SU-DHL-6 (cell line): ENCODE data around the gene KNDC1.
"Not testable (repeated sequence)": the region's sequence is repeated elsewhere in the genome, so short reads cannot be mapped to it uniquely, and the experiment has no call there.

Source experiments
- EZH2phosphoT487 ChIP-seq: fragments of 200-600 bp; sonication (generic), shearing (Covaris generic); conservative IDR thresholded peaks from 2 replicates; pipeline ENCODE4 v1.6.1; 2018; ENCODE audit warnings: mild to moderate bottlenecking, antibody characterized with exemption, low read length, moderate library complexity, mixed read lengths
- TF ChIP-seq, protein P1 (sequence below): fragments of 200-600 bp; sonication (generic); IDR thresholded peaks from one replicate; pipeline ENCODE4 v1.5.1; 2017; ENCODE audit warnings: antibody characterized with exemption, mild to moderate bottlenecking, low read length, moderate library complexity; ENCODE audit not compliant: insufficient read depth, poor library complexity, severe bottlenecking

DNA sequence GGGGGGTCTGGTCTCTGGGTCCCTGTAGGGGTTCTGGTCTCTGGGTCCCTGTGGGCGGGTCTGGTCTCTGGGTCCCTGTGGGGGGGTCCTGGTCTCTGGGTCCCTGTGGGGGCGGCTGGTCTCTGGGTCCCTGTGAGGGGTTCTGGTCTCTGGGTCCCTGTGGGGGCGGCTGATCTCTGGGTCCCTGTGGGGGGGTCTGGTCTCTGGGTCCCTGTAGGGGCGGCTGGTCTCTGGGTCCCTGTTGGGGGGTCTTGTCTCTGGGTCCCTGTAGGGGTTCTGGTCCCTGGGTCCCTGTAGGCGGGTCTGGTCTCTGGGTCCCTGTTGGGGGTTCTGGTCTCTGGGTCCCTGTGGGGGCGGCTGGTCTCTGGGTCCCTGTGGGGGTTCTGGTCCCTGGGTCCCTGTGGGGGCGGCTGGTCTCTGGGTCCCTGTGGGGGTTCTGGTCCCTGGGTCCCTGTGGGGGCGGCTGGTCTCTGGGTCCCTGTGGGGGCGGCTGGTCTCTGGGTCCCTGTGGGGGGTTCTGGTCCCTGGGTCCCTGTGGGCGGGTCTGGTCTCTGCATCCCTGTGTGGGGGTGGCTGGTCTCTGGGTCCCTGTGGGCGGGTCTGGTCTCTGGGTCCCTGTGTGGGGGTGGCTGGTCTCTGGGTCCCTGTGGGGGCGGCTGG lies 22.4 kb upstream of the KNDC1 start:
- TF ChIP-seq, protein P1, sequence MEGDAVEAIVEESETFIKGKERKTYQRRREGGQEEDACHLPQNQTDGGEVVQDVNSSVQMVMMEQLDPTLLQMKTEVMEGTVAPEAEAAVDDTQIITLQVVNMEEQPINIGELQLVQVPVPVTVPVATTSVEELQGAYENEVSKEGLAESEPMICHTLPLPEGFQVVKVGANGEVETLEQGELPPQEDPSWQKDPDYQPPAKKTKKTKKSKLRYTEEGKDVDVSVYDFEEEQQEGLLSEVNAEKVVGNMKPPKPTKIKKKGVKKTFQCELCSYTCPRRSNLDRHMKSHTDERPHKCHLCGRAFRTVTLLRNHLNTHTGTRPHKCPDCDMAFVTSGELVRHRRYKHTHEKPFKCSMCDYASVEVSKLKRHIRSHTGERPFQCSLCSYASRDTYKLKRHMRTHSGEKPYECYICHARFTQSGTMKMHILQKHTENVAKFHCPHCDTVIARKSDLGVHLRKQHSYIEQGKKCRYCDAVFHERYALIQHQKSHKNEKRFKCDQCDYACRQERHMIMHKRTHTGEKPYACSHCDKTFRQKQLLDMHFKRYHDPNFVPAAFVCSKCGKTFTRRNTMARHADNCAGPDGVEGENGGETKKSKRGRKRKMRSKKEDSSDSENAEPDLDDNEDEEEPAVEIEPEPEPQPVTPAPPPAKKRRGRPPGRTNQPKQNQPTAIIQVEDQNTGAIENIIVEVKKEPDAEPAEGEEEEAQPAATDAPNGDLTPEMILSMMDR = not testable (repeated sequence)
- TF ChIP-seq EZH2phosphoT487 = not testable (repeated sequence)
